HL-60 (cell line): ENCODE measurements around the gene TNIK.

Source experiments
- DNase-seq, 2 experiments: peaks; one replicate each; pipeline ENCODE4 v3.0.0-alpha.2; 2010 to 2020; ENCODE audit warnings: low read depth in 1 of 2, low spot score in 1 of 2
- H3K27ac ChIP-seq: fragments of 250-450 bp; sonication (Bioruptor Pico); replicated peaks from 2 replicates; pipeline ENCODE4 v1.5.1; 2020; ENCODE audit warnings: mild to moderate bottlenecking, moderate library complexity
- H3K27me3 ChIP-seq: fragments of 250-450 bp; sonication (Bioruptor Pico); 2 replicates; pipeline ENCODE4 v1.5.1; 2021; ENCODE audit warnings: mild to moderate bottlenecking, moderate library complexity; ENCODE audit not compliant: insufficient read depth, poor library complexity, severe bottlenecking
- H3K4me3 ChIP-seq: replicated peaks from 2 replicates; pipeline ENCODE4 v1.5.1; 2011; ENCODE audit warnings: mild to moderate bottlenecking, control low read depth, low read length; ENCODE audit not compliant: insufficient read depth
- CTCF ChIP-seq: IDR thresholded peaks from one replicate; pipeline ENCODE4 v1.5.1; 2011; ENCODE audit warnings: low read length, control low read depth, inconsistent platforms; ENCODE audit not compliant: insufficient read depth
- GABPA ChIP-seq: IDR thresholded peaks from 2 replicates; pipeline ENCODE4 v1.6.1; 2012; ENCODE audit warnings: low read depth
- POLR2AphosphoS5 ChIP-seq: IDR thresholded peaks from 2 replicates; pipeline ENCODE4 v1.6.1; 2012; ENCODE audit warnings: low read depth
- REST ChIP-seq: IDR thresholded peaks from 2 replicates; pipeline ENCODE4 v1.6.1; 2012; ENCODE audit warnings: low read depth; ENCODE audit not compliant: insufficient replicate concordance
- SPI1 ChIP-seq: IDR thresholded peaks from 2 replicates; pipeline ENCODE4 v1.6.1; 2012; ENCODE audit warnings: low read depth, mild to moderate bottlenecking, borderline replicate concordance

The TNIK gene

GRCh38 chr3:171049861-171050444 is 410.3 kb downstream of the TNIK start:
- TF ChIP-seq SPI1 (no peak), CTCF (peak; percentile 26), REST (no peak), POLR2AphosphoS5 (no peak), GABPA (no peak)
- no peak overlapping the region for H3K4me3 ChIP-seq
- DNase-seq = peak in 1 of 2 experiments; percentile 49
- H3K27me3 ChIP-seq = no peaks in the 10 kb centered on the region
- H3K27ac ChIP-seq = no peak overlapping the region

- DNase-seq = no peak
- no peak overlapping the region for H3K4me3 ChIP-seq
- TF ChIP-seq GABPA = no peak
- no peak for TF ChIP-seq REST
- no peak for TF ChIP-seq POLR2AphosphoS5
- TF ChIP-seq CTCF = no peak
- no peak for TF ChIP-seq SPI1
Measured at GRCh38 chr3:171046760-171047159, 413.4 kb downstream of the TNIK start.

GRCh38 chr3:171044835-171045793 is 415.1 kb downstream of the TNIK start:
- no peak overlapping the region for H3K27ac ChIP-seq
- no peak for DNase-seq
- H3K4me3 ChIP-seq = no peak overlapping the region
- H3K27me3 ChIP-seq = no peaks in the 10 kb centered on the region
- TF ChIP-seq SPI1 = no peak
- TF ChIP-seq GABPA = no peak
- TF ChIP-seq POLR2AphosphoS5 = no peak
- TF ChIP-seq CTCF = no peak
- no peak for TF ChIP-seq REST

More at GRCh38 chr3:171046760-171047159, 413.4 kb downstream of the TNIK start:
- no peak overlapping the region for H3K27ac ChIP-seq
- H3K27me3 ChIP-seq = no peaks in the 10 kb centered on the region
